GM12873 (cell line): ENCODE results near the gene SETD1A.

Experiments used
- CTCF ChIP-seq: IDR thresholded peaks from 2 replicates; pipeline ENCODE4 v1.5.1; 2012; ENCODE audit warnings: low read depth, mild to moderate bottlenecking, moderate library complexity, low read length, control low read depth; ENCODE audit not compliant: insufficient read depth; ENCODE audit errors: missing control alignments

Gene SETD1A

DNA sequence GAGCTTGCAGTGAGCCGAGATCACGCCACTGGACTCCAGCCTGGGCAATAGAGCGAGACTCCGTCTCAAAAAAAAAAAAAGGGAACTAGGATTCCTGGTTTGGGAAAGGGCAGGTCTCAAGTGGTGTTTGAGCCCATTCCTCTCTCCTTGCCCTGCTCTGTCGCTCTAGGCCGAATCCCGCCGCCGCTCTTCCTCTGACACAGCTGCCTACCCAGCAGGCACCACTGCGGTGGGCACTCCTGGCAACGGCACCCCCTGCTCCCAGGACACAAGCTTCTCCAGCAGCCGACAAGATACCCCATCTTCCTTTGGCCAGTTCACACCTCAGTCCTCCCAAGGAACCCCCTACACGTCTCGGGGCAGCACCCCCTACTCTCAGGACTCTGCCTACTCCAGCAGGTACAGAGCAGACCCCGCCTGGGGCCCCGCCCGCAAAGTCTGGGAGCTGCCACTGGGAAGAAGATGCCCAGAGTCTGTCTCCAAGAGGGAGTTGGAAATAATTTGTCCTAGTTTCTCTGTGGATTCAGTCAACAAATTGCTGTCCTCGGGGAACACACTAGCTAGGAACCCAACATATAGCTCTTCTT is 6.5 kb downstream of the SETD1A start:
- TF ChIP-seq CTCF, result no peak

DNA sequence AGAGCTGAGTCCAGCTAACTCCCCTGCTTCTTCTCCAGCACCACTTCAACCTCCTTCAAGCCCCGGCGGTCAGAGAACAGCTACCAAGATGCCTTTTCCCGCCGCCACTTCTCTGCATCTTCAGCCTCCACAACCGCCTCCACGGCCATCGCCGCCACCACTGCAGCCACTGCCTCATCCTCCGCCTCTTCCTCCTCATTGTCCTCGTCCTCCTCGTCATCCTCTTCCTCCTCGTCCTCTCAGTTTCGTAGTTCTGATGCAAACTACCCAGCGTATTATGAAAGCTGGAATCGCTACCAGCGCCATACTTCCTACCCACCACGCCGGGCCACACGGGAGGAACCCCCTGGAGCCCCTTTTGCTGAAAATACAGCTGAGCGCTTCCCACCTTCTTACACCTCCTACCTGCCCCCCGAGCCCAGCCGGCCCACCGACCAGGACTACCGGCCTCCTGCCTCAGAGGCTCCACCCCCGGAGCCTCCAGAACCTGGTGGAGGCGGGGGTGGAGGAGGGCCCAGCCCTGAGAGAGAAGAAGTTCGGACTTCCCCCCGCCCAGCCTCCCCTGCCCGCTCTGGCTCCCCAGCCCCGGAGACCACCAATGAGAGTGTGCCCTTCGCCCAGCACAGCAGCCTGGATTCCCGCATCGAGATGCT is 7.1 kb downstream of the SETD1A start:
- no peak for TF ChIP-seq CTCF

- TF ChIP-seq CTCF, result no peak
Observed at GRCh38 chr16:30965436-30965835, 7.9 kb downstream of the SETD1A start.

GRCh38 chr16:30966033-30966619 is 8.6 kb downstream of the SETD1A start:
- no peak for TF ChIP-seq CTCF

- no peak for TF ChIP-seq CTCF
Observed at GRCh38 chr16:30967795-30968194, 10.2 kb downstream of the SETD1A start.

GRCh38 chr16:30969246-30969842 is 11.8 kb downstream of the SETD1A start:
- no peak for TF ChIP-seq CTCF

DNA sequence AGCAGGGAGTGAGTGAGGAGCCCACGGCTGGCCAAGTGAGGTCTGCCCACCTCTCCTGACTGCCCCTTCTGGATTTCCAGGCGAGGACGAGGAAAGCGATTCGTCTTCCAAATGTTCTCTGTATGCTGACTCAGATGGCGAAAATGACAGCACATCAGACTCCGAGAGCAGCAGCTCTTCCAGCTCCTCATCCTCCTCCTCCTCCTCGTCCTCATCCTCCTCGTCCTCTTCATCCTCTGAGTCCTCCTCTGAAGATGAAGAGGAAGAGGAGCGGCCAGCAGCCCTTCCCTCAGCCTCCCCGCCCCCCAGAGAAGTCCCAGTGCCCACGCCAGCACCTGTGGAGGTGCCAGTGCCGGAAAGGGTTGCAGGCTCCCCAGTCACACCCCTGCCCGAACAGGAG is 13.7 kb downstream of the SETD1A start:
- no peak for TF ChIP-seq CTCF
